Upper lobe of left lung (tissue), 6 donors: ENCODE measurements around the gene PPP4C. TPM values are rescaled to one million over a fixed set of nuclear protein-coding genes. Genes with fewer than 3 reads are reported as not detected.

Experiments
- ATAC-seq, 2 donors: fragments of 200-7000 bp; cut with Tn5 transposase; one replicate each; pipeline ENCODE4 v1.9.1; 2022; ENCODE audit warnings: mild to moderate bottlenecking in 2 of 2, moderate library complexity in 2 of 2; ENCODE audit not compliant: low FRiP score in 2 of 2
- DNase-seq, 2 donors: peaks; one replicate each; pipeline ENCODE4 v3.0.0-alpha.2; 2019 to 2020
- H3K27ac ChIP-seq, 4 donors: fragments of 200-600 bp; sonication (generic); one replicate each; pipeline ENCODE4 v1.5.1; 2016 to 2019
- H3K27me3 ChIP-seq, 4 donors: fragments of 200-600 bp; sonication (generic); one replicate each; pipeline ENCODE4 v1.5.1; 2017 to 2019
- H3K36me3 ChIP-seq, 4 donors: fragments of 200-600 bp; sonication (generic); one replicate each; pipeline ENCODE4 v1.5.1; 2016 to 2019
- H3K4me1 ChIP-seq, 4 donors: fragments of 200-600 bp; sonication (generic); one replicate each; pipeline ENCODE4 v1.5.1; 2018 to 2019
- H3K4me3 ChIP-seq, 4 donors: fragments of 200-600 bp; sonication (generic); one replicate each; pipeline ENCODE4 v1.5.1; 2017 to 2019; ENCODE audit warnings: mild to moderate bottlenecking in 2 of 4, moderate library complexity in 1 of 4
- H3K9me3 ChIP-seq, 4 donors: fragments of 200-600 bp; sonication (generic); one replicate each; pipeline ENCODE4 v1.5.1; 2018 to 2019
- EP300 ChIP-seq, 4 donors: sonication (generic); formaldehyde crosslinking; IDR thresholded peaks; one replicate each; pipeline ENCODE4 v1.5.1; 2017; ENCODE audit warnings: antibody characterized with exemption in 4 of 4, control low read depth in 2 of 4
- POLR2A ChIP-seq, 4 donors: fragments of 450-650 bp; IDR thresholded peaks; one replicate each; pipeline ENCODE4 v1.5.1; 2016 to 2017; ENCODE audit warnings: antibody characterized with exemption in 4 of 4, mild to moderate bottlenecking in 2 of 4
- POLR2AphosphoS5 ChIP-seq, 2 donors: sonication (generic); formaldehyde crosslinking; IDR thresholded peaks; one replicate each; pipeline ENCODE4 v1.5.1; 2017; ENCODE audit warnings: antibody characterized with exemption in 2 of 2
- WGBS, 2 donors: methylation state at CpG; one replicate each; pipeline ENCODE4 v1.1.5; 2017 to 2018; 5-methylcytosine and 5-hydroxymethylcytosine counted together
- total RNA-seq, 6 donors: library from RNA; depleted of rRNA in 4 of 6; stranded (reverse); fragments of >200 nt in 4 of 6; gene quantifications; one replicate each; pipeline versions ENCODE4 v1.1.0 to v1.2.1, GENCODE V29; 2016 to 2021
- TF ChIP-seq, protein P1 (sequence below), 6 experiments: fragments of 450-650 bp in 4 of 6; fragments of 200-600 bp in 2 of 6; sonication (generic) in 2 of 6; IDR thresholded peaks; one replicate each; pipeline ENCODE4 v1.5.1; 2016 to 2019; ENCODE audit warnings: antibody characterized with exemption in 6 of 6
- donor health status: DM: no; HTN: no; CAD: no; lungs with moderate emphysema.
- donor health status: DM: no; HTN: yes; CAD: no; lungs with severe emphysema.

Gene PPP4C
- total RNA-seq, 6 donors from 2014 or later = 44.4 to 99.4 (median 80.0) TPM

DNA sequence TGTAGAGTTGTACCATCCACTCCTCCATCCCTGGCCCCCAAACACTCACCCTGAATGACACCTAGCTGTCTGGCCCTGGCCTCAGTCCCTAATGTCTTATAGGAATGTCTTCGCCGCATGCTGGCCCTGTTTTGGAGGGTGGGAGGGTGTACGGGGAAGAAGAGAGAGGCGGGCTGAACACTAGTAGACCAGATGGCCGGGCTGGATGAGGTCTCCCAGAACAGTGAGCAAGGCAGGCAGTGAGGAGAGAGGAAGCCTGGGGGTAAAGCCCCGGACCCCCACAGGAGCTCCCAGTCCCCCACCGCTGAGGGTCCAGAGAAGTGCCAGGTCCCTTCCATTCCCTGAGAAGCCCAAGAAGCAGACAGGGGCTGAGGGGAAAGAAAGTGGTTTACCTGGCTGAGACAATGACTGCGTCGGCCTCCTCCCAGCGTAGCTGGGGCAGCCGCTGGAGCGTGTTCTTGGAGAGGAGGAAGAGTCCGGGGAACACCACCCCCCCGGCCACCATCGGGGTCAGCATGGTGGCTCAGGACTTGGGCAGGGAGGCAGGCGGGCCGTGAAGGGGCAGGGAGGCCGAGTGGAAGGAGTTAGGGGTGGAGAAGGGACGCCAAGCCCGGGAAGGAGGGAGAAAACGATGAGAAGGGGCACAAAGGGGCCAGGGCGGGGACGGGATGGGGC lies 45.6 kb upstream of the PPP4C start:
- Histone ChIP-seq H3K9me3 (no peaks in the 10 kb centered on the region), H3K4me1 (peaks cover 3 to 16% (median 7%) of the 10 kb centered on the region in 4 donors), H3K36me3 (no peaks in the 10 kb centered on the region), H3K27ac (no peak overlapping the region), H3K27me3 (peaks cover 0 to 38% (median 22%) of the 10 kb centered on the region in 4 donors), H3K4me3 (no peak overlapping the region)
- DNase-seq (no peak), ATAC-seq (no peak)
- TF ChIP-seq POLR2A (IDR thresholded peaks at IDR 0.05) (no peak), POLR2AphosphoS5 (IDR thresholded peaks at IDR 0.05) (no peak), EP300 (IDR thresholded peaks at IDR 0.05) (no peak)
- TF ChIP-seq, protein P1, sequence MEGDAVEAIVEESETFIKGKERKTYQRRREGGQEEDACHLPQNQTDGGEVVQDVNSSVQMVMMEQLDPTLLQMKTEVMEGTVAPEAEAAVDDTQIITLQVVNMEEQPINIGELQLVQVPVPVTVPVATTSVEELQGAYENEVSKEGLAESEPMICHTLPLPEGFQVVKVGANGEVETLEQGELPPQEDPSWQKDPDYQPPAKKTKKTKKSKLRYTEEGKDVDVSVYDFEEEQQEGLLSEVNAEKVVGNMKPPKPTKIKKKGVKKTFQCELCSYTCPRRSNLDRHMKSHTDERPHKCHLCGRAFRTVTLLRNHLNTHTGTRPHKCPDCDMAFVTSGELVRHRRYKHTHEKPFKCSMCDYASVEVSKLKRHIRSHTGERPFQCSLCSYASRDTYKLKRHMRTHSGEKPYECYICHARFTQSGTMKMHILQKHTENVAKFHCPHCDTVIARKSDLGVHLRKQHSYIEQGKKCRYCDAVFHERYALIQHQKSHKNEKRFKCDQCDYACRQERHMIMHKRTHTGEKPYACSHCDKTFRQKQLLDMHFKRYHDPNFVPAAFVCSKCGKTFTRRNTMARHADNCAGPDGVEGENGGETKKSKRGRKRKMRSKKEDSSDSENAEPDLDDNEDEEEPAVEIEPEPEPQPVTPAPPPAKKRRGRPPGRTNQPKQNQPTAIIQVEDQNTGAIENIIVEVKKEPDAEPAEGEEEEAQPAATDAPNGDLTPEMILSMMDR (IDR thresholded peaks at IDR 0.05) = no peak
- WGBS, 2 donors = 22 to 27% methylated on average over 21 of the region's 23 CpGs

DNA sequence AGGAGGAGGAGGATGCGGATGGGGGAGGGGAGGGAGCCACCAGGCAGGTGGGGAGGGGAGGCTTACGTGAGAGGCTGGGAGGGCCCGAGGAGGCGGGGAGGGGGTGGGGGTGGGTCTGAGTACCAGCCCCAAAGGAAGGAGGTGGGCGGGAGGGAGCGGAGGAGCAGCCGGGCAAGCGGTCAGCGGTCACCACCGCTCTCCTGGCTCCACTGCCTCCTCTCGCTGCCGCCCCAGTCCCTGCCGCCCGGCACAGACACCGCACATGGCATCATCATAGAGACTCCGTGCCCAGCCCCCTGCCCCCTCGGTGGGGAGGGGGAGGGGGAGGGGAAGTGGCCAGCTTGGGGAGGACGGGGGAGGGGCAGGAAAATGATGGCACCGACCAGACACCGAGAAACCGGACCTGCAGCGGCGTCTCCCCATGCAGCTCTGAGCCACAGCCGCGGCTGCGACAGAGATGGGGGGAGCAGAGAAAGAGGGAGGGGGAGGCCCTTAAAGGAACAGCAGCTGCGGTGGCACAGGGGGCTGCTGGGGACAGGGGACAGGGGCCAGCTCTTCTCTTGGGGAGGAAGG lies 44.9 kb upstream of the PPP4C start, which contains the start of gene TLCD3B:
Gene TLCD3B, minus strand, starts transcription at position 431 of the 573 bp plus-strand sequence. CDS start 744 bp downstream, outside the sequence.
- Histone ChIP-seq H3K4me3 (no peak within 1 kb of the TSS), H3K9me3 (no peaks in the 10 kb centered on the region), H3K27me3 (peaks cover 0 to 38% (median 22%) of the 10 kb centered on the region in 4 donors), H3K4me1 (peaks cover 3 to 16% (median 7%) of the 10 kb centered on the region in 4 donors), H3K27ac (no peak within 1 kb of the TSS), H3K36me3 (no peaks in the 10 kb centered on the region)
- DNase-seq = peak in 1 of 2 donors; percentile 75
- WGBS, 2 donors = 0 to 2% methylated on average over 20 to 24 of the region's 27 CpGs
- ATAC-seq = no peak
- no peak for TF ChIP-seq POLR2A (IDR thresholded peaks at IDR 0.05)
- TF ChIP-seq POLR2AphosphoS5 (IDR thresholded peaks at IDR 0.05) = no peak
- no peak for TF ChIP-seq EP300 (IDR thresholded peaks at IDR 0.05)
- TF ChIP-seq, protein P1 (IDR thresholded peaks at IDR 0.05) = no peak

- Histone ChIP-seq H3K4me1 (peaks cover 3 to 16% (median 7%) of the 10 kb centered on the region in 4 donors), H3K36me3 (no peaks in the 10 kb centered on the region), H3K9me3 (no peaks in the 10 kb centered on the region), H3K27ac (no peak overlapping the region), H3K27me3 (peaks cover 0 to 38% (median 22%) of the 10 kb centered on the region in 4 donors), H3K4me3 (no peak overlapping the region)
- TF ChIP-seq, protein P1 (IDR thresholded peaks at IDR 0.05) = no peak
- ATAC-seq (no peak), DNase-seq (no peak)
- 10 to 20% methylated on average over 7 to 9 of the region's 11 CpGs for WGBS, 2 donors
These were observed 44.3 kb upstream of the PPP4C start for GRCh38 chr16:30031477-30031918.

DNA sequence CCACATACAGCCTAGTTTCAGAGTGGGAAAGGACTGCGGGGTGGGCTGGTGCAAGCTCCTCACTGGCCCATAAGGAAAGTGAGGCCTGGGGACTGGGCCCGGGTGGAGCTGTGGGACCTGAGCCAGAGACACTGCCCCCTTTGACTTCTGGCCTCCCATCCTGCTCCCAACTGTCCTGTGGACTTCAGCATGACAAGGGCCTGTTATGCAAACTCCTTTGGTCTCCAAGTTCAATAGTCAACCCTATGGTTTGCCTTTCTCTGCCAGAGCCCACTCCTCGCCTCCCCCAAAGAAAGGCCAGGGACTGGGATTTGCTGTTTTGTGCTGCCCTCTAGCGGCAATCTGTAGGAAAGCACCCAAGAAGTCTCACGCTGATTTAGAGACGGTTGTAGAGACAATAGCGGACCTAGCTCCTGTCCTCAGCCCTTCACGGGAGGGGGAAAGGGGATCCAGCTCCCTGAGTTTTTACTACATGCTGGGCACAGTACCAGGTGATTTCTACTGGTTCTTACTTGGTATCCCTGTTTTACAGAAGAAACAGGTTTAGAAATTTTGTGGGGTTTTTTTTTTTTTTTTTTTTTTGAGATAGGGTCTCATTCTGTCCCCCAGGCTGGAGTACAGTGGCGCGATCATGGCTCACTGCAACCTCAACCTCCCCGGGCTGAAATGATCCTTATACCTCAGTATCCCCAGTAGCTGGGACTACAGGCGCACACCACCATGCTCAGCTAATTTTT lies 43.5 kb upstream of the PPP4C start:
- H3K36me3 ChIP-seq = no peaks in the 10 kb centered on the region
- peak in 1 of 2 donors; percentile 33 for DNase-seq
- no peak overlapping the region for H3K27ac ChIP-seq
- H3K4me1 ChIP-seq = peaks cover 3 to 16% (median 7%) of the 10 kb centered on the region in 4 donors
- WGBS, 2 donors = 27% methylated on average over 12 of the region's 12 CpGs
- peak in 1 of 2 donors; percentile 66 for ATAC-seq
- no peak for TF ChIP-seq POLR2AphosphoS5 (IDR thresholded peaks at IDR 0.05)
- TF ChIP-seq, protein P1 (IDR thresholded peaks at IDR 0.05) = peak; percentile 45 to 65 (median 52)
- H3K9me3 ChIP-seq = no peaks in the 10 kb centered on the region
- no peak overlapping the region for H3K4me3 ChIP-seq
- H3K27me3 ChIP-seq = peaks cover 0 to 38% (median 22%) of the 10 kb centered on the region in 4 donors
